Measurements from ENCODE around the gene PSME3IP1. TPM values are rescaled to one million over a fixed set of nuclear protein-coding genes. Genes with fewer than 3 reads are reported as not detected.

The PSME3IP1 gene
- total and polyA plus RNA-seq, 2 experiments from 2014 or later: 78.0 to 105 TPM

DNA sequence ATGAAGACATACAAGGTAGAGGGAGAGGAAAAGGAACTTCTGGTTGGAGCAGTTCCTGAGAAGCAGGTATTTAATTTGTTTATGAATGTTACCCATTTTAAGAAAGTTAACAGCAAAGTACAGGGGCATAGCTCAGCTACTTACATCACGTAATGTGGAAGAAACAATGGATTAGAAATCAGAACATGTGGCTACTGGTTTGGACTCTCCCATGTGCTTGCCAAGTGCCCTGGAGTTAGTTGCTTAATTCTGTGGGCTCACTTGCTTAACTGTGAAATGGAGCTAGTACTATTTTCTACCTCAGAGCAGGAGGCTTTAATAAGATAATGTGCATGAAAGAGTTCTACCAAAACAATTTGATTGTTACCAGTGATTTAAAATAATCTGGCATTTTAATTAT is 27.6 kb upstream of the PSME3IP1 start:
- H3K9me2 ChIP-seq (ENCODE audit: insufficient read depth): no peaks in the 10 kb centered on the region
- Mint-ChIP-seq H3K27me3 (ENCODE audit: insufficient read depth, low read depth, poor library complexity) (no peaks in the 10 kb centered on the region), H3K27ac (no peak overlapping the region), H3K36me3 (ENCODE audit: low read depth) (peaks cover 60% of the 10 kb centered on the region), H3K4me1 (no peaks in the 10 kb centered on the region), H3K4me3 (no peak overlapping the region), H3K9me3 (no peaks in the 10 kb centered on the region)
- H3F3A ChIP-seq (replicated peaks; ENCODE audit: low read depth): no peaks in the 10 kb centered on the region
- H3K4me3 ChIP-seq: no peak overlapping the region
- no peak for ATAC-seq
- no peak for DNase-seq (ENCODE audit: low spot score)
- TF ChIP-seq, protein P1, sequence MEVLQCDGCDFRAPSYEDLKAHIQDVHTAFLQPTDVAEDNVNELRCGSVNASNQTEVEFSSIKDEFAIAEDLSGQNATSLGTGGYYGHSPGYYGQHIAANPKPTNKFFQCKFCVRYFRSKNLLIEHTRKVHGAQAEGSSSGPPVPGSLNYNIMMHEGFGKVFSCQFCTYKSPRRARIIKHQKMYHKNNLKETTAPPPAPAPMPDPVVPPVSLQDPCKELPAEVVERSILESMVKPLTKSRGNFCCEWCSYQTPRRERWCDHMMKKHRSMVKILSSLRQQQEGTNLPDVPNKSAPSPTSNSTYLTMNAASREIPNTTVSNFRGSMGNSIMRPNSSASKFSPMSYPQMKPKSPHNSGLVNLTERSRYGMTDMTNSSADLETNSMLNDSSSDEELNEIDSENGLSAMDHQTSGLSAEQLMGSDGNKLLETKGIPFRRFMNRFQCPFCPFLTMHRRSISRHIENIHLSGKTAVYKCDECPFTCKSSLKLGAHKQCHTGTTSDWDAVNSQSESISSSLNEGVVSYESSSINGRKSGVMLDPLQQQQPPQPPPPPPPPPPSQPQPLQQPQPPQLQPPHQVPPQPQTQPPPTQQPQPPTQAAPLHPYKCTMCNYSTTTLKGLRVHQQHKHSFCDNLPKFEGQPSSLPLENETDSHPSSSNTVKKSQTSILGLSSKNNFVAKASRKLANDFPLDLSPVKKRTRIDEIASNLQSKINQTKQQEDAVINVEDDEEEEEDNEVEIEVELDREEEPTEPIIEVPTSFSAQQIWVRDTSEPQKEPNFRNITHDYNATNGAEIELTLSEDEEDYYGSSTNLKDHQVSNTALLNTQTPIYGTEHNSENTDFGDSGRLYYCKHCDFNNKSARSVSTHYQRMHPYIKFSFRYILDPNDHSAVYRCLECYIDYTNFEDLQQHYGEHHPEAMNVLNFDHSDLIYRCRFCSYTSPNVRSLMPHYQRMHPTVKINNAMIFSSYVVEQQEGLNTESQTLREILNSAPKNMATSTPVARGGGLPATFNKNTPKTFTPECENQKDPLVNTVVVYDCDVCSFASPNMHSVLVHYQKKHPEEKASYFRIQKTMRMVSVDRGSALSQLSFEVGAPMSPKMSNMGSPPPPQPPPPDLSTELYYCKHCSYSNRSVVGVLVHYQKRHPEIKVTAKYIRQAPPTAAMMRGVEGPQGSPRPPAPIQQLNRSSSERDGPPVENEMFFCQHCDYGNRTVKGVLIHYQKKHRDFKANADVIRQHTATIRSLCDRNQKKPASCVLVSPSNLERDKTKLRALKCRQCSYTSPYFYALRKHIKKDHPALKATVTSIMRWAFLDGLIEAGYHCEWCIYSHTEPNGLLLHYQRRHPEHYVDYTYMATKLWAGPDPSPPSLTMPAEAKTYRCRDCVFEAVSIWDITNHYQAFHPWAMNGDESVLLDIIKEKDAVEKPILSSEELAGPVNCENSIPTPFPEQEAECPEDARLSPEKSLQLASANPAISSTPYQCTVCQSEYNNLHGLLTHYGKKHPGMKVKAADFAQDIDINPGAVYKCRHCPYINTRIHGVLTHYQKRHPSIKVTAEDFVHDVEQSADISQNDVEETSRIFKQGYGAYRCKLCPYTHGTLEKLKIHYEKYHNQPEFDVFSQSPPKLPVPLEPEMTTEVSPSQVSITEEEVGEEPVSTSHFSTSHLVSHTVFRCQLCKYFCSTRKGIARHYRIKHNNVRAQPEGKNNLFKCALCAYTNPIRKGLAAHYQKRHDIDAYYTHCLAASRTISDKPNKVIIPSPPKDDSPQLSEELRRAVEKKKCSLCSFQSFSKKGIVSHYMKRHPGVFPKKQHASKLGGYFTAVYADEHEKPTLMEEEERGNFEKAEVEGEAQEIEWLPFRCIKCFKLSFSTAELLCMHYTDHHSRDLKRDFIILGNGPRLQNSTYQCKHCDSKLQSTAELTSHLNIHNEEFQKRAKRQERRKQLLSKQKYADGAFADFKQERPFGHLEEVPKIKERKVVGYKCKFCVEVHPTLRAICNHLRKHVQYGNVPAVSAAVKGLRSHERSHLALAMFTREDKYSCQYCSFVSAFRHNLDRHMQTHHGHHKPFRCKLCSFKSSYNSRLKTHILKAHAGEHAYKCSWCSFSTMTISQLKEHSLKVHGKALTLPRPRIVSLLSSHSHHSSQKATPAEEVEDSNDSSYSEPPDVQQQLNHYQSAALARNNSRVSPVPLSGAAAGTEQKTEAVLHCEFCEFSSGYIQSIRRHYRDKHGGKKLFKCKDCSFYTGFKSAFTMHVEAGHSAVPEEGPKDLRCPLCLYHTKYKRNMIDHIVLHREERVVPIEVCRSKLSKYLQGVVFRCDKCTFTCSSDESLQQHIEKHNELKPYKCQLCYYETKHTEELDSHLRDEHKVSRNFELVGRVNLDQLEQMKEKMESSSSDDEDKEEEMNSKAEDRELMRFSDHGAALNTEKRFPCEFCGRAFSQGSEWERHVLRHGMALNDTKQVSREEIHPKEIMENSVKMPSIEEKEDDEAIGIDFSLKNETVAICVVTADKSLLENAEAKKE (CRISPR knock-in tag; IDR thresholded peaks at IDR 0.05): no peak
- TF ChIP-seq STAT1 (IDR thresholded peaks at IDR 0.05; ENCODE audit: unreplicated experiment) (no peak), EZH2phosphoT487 (IDR thresholded peaks at IDR 0.05; ENCODE audit: unreplicated experiment) (no peak), CREB1 (CRISPR knock-in tag; IDR thresholded peaks at IDR 0.05; ENCODE audit: low read depth) (no peak), JUNB (IDR thresholded peaks at IDR 0.05; ENCODE audit: unreplicated experiment) (no peak), ZNF331 (CRISPR knock-in tag; IDR thresholded peaks at IDR 0.05; ENCODE audit: low read depth) (no peak), NANOG (IDR thresholded peaks at IDR 0.05; ENCODE audit: borderline replicate concordance) (no peak), EZH2 (IDR thresholded peaks at IDR 0.05; ENCODE audit: low read depth, unreplicated experiment) (no peak), POLR2AphosphoS5 (IDR thresholded peaks at IDR 0.05; ENCODE audit: low read depth) (no peak), ZNF114 (CRISPR knock-in tag; IDR thresholded peaks at IDR 0.05) (no peak)
- TF ChIP-seq, protein P2, sequence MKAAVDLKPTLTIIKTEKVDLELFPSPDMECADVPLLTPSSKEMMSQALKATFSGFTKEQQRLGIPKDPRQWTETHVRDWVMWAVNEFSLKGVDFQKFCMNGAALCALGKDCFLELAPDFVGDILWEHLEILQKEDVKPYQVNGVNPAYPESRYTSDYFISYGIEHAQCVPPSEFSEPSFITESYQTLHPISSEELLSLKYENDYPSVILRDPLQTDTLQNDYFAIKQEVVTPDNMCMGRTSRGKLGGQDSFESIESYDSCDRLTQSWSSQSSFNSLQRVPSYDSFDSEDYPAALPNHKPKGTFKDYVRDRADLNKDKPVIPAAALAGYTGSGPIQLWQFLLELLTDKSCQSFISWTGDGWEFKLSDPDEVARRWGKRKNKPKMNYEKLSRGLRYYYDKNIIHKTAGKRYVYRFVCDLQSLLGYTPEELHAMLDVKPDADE (IDR thresholded peaks at IDR 0.05): no peak
- TF ChIP-seq, protein P3, sequence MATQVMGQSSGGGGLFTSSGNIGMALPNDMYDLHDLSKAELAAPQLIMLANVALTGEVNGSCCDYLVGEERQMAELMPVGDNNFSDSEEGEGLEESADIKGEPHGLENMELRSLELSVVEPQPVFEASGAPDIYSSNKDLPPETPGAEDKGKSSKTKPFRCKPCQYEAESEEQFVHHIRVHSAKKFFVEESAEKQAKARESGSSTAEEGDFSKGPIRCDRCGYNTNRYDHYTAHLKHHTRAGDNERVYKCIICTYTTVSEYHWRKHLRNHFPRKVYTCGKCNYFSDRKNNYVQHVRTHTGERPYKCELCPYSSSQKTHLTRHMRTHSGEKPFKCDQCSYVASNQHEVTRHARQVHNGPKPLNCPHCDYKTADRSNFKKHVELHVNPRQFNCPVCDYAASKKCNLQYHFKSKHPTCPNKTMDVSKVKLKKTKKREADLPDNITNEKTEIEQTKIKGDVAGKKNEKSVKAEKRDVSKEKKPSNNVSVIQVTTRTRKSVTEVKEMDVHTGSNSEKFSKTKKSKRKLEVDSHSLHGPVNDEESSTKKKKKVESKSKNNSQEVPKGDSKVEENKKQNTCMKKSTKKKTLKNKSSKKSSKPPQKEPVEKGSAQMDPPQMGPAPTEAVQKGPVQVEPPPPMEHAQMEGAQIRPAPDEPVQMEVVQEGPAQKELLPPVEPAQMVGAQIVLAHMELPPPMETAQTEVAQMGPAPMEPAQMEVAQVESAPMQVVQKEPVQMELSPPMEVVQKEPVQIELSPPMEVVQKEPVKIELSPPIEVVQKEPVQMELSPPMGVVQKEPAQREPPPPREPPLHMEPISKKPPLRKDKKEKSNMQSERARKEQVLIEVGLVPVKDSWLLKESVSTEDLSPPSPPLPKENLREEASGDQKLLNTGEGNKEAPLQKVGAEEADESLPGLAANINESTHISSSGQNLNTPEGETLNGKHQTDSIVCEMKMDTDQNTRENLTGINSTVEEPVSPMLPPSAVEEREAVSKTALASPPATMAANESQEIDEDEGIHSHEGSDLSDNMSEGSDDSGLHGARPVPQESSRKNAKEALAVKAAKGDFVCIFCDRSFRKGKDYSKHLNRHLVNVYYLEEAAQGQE (IDR thresholded peaks at IDR 0.05; ENCODE audit: unreplicated experiment): no peak
- TF ChIP-seq, protein P4, sequence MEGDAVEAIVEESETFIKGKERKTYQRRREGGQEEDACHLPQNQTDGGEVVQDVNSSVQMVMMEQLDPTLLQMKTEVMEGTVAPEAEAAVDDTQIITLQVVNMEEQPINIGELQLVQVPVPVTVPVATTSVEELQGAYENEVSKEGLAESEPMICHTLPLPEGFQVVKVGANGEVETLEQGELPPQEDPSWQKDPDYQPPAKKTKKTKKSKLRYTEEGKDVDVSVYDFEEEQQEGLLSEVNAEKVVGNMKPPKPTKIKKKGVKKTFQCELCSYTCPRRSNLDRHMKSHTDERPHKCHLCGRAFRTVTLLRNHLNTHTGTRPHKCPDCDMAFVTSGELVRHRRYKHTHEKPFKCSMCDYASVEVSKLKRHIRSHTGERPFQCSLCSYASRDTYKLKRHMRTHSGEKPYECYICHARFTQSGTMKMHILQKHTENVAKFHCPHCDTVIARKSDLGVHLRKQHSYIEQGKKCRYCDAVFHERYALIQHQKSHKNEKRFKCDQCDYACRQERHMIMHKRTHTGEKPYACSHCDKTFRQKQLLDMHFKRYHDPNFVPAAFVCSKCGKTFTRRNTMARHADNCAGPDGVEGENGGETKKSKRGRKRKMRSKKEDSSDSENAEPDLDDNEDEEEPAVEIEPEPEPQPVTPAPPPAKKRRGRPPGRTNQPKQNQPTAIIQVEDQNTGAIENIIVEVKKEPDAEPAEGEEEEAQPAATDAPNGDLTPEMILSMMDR (conservative IDR thresholded peaks at IDR 0.05; ENCODE audit: low read depth in 2 of 2): no peak
- H3K27me3 ChIP-seq (ENCODE audit: insufficient read depth): no peaks in the 10 kb centered on the region
- H3K79me2 ChIP-seq (replicated peaks; ENCODE audit: insufficient read depth): no peaks in the 10 kb centered on the region
- H3K4me1 ChIP-seq (ENCODE audit: insufficient read depth): no peaks in the 10 kb centered on the region
- H3K4me2 ChIP-seq: no peak overlapping the region
- H2AFZ ChIP-seq: no peak overlapping the region
- H3K27ac ChIP-seq (ENCODE audit: low read depth): no peak overlapping the region
- peaks cover 23% of the 10 kb centered on the region for H3K36me3 ChIP-seq (ENCODE audit: insufficient read depth)
- no peaks in the 10 kb centered on the region; the same call in 1 of the 2 replicates for H4K20me1 ChIP-seq (replicated peaks; ENCODE audit: insufficient read depth)

Measured in GM23338 (cell line).